Measurements from ENCODE around the gene SERPING1. TPM values are rescaled to one million over a fixed set of nuclear protein-coding genes. Genes with fewer than 3 reads are reported as not detected.

Gene SERPING1
- total RNA-seq, 1 experiment from 2014 or later = 1.3 TPM

DNA sequence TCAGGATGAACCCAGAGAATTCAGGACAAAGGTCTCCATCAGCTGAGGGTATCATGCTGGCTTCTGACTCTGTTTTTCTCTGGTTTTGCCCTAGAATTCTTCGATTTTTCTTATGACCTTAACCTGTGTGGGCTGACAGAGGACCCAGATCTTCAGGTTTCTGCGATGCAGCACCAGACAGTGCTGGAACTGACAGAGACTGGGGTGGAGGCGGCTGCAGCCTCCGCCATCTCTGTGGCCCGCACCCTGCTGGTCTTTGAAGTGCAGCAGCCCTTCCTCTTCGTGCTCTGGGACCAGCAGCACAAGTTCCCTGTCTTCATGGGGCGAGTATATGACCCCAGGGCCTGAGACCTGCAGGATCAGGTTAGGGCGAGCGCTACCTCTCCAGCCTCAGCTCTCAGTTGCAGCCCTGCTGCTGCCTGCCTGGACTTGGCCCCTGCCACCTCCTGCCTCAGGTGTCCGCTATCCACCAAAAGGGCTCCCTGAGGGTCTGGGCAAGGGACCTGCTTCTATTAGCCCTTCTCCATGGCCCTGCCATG lies 16.8 kb downstream of the SERPING1 start:
- ATAC-seq = no peak
- no peaks in the 10 kb centered on the region for H3K9me3 ChIP-seq (ENCODE audit: control insufficient read depth, insufficient read depth, low read depth, low read length)
- POLR2A ChIA-PET = no interaction called here

DNA sequence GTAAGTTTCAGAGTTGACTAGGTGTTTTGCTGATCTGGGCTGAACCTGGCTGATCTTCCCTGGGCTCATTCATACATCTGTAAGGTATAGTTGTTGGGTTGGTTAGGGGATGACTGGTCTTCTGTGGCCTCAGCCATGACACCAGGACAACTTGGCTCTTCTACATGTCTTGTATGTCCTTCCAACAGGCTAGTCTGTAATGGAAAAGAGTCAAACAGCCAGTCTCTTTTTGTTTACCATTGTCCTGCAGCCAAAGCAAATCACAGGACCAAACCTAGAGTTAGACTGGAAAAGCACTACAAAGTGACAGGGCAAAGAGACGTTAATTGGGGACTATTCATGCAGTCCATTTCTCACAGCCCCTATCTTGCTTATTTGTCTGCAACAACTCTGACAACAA lies 17.8 kb downstream of the SERPING1 start:
- no peaks in the 10 kb centered on the region for H3K4me1 ChIP-seq (ENCODE audit: control insufficient read depth, insufficient read depth, low read length)
- H3K9me3 ChIP-seq (ENCODE audit: control insufficient read depth, insufficient read depth, low read depth, low read length) = no peaks in the 10 kb centered on the region
- DNase-seq (ENCODE audit: low read depth, low spot score) (no peak), ATAC-seq (no peak)
- H3K27ac ChIP-seq (ENCODE audit: low read length) = no peak overlapping the region
- H3K27me3 ChIP-seq (ENCODE audit: control insufficient read depth, insufficient read depth, low read length) = no peaks in the 10 kb centered on the region
- in situ Hi-C loops (cut with HindIII; ENCODE audit: low pct_unique_long_range_greater_than_20kb, low sequenced_read_pairs) (no loop called here), intact Hi-C loops (cut with micrococcal nuclease; ENCODE audit: unreplicated experiment) (no loop called here)
- ChIA-PET CTCF (no interaction called here), POLR2A (interaction anchor here (0.6 kb wide), 1 partner anchor 18 kb away, joined by 7 read pairs; no protein-coding TSS in a partner anchor)
- H3K4me3 ChIP-seq (ENCODE audit: low read depth in 2 of 2, low read length in 2 of 2) = no peak overlapping the region
- no TSS peak for BruUV-seq (replicated peaks)
- no peaks in the 10 kb centered on the region for H3K36me3 ChIP-seq (ENCODE audit: control insufficient read depth, insufficient read depth, low read length)
- TF ChIP-seq SIN3A (IDR thresholded peaks at IDR 0.05; ENCODE audit: borderline replicate concordance, insufficient read depth, low read depth, low read length) (no peak), POLR2AphosphoS5 (IDR thresholded peaks at IDR 0.05; ENCODE audit: low read depth, low read length) (no peak), TCF7L2 (IDR thresholded peaks at IDR 0.05; ENCODE audit: low read depth, low read length) (no peak)
- TF ChIP-seq, protein P1, sequence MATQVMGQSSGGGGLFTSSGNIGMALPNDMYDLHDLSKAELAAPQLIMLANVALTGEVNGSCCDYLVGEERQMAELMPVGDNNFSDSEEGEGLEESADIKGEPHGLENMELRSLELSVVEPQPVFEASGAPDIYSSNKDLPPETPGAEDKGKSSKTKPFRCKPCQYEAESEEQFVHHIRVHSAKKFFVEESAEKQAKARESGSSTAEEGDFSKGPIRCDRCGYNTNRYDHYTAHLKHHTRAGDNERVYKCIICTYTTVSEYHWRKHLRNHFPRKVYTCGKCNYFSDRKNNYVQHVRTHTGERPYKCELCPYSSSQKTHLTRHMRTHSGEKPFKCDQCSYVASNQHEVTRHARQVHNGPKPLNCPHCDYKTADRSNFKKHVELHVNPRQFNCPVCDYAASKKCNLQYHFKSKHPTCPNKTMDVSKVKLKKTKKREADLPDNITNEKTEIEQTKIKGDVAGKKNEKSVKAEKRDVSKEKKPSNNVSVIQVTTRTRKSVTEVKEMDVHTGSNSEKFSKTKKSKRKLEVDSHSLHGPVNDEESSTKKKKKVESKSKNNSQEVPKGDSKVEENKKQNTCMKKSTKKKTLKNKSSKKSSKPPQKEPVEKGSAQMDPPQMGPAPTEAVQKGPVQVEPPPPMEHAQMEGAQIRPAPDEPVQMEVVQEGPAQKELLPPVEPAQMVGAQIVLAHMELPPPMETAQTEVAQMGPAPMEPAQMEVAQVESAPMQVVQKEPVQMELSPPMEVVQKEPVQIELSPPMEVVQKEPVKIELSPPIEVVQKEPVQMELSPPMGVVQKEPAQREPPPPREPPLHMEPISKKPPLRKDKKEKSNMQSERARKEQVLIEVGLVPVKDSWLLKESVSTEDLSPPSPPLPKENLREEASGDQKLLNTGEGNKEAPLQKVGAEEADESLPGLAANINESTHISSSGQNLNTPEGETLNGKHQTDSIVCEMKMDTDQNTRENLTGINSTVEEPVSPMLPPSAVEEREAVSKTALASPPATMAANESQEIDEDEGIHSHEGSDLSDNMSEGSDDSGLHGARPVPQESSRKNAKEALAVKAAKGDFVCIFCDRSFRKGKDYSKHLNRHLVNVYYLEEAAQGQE (IDR thresholded peaks at IDR 0.05; ENCODE audit: insufficient read depth in 1 of 2, low read depth in 2 of 2, low read length in 1 of 2) = no peak
- TF ChIP-seq, protein P2, sequence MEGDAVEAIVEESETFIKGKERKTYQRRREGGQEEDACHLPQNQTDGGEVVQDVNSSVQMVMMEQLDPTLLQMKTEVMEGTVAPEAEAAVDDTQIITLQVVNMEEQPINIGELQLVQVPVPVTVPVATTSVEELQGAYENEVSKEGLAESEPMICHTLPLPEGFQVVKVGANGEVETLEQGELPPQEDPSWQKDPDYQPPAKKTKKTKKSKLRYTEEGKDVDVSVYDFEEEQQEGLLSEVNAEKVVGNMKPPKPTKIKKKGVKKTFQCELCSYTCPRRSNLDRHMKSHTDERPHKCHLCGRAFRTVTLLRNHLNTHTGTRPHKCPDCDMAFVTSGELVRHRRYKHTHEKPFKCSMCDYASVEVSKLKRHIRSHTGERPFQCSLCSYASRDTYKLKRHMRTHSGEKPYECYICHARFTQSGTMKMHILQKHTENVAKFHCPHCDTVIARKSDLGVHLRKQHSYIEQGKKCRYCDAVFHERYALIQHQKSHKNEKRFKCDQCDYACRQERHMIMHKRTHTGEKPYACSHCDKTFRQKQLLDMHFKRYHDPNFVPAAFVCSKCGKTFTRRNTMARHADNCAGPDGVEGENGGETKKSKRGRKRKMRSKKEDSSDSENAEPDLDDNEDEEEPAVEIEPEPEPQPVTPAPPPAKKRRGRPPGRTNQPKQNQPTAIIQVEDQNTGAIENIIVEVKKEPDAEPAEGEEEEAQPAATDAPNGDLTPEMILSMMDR (IDR thresholded peaks at IDR 0.05) = no peak

More for the DNA sequence above, 16.8 kb downstream of the SERPING1 start:
- no TSS peak for BruUV-seq (replicated peaks)
- Histone ChIP-seq H3K27ac (ENCODE audit: low read length) (no peak overlapping the region), H3K36me3 (ENCODE audit: control insufficient read depth, insufficient read depth, low read length) (no peaks in the 10 kb centered on the region), H3K27me3 (ENCODE audit: control insufficient read depth, insufficient read depth, low read length) (peaks cover 4% of the 10 kb centered on the region; the same call in 1 of the 2 replicates), H3K4me3 (ENCODE audit: low read depth in 2 of 2, low read length in 2 of 2) (no peak overlapping the region), H3K4me1 (ENCODE audit: control insufficient read depth, insufficient read depth, low read length) (no peaks in the 10 kb centered on the region)
- intact Hi-C loops (cut with micrococcal nuclease; ENCODE audit: unreplicated experiment) (no loop called here), in situ Hi-C loops (cut with HindIII; ENCODE audit: low pct_unique_long_range_greater_than_20kb, low sequenced_read_pairs) (no loop called here)
- TF ChIP-seq, protein P2 (IDR thresholded peaks at IDR 0.05) = no peak
- TF ChIP-seq POLR2AphosphoS5 (IDR thresholded peaks at IDR 0.05; ENCODE audit: low read depth, low read length) (no peak), TCF7L2 (IDR thresholded peaks at IDR 0.05; ENCODE audit: low read depth, low read length) (no peak), SIN3A (IDR thresholded peaks at IDR 0.05; ENCODE audit: borderline replicate concordance, insufficient read depth, low read depth, low read length) (no peak)
- TF ChIP-seq, protein P1 (IDR thresholded peaks at IDR 0.05; ENCODE audit: insufficient read depth in 1 of 2, low read depth in 2 of 2, low read length in 1 of 2) = no peak
- CTCF ChIA-PET = no interaction called here
- no peak for DNase-seq (ENCODE audit: low read depth, low spot score)
